Measurements from ENCODE around the gene HAPLN2. TPM values are rescaled to one million over a fixed set of nuclear protein-coding genes. Genes with fewer than 3 reads are reported as not detected.

HAPLN2 gene
- 0.13 to 0.14 TPM in 2 of 5 replicates, not detected in the others for total RNA-seq (2022; extraction: Qiagen RNA extraction; ENCODE audit: low read depth)

GRCh38 chr1:156618853-156619581 lies at the start of gene HAPLN2:
HAPLN2 (plus strand) TSS chr1:156619415; CDS start chr1:156623491, 4,076 bp downstream.

GRCh38 chr1:156571919-156572662 lies 47.1 kb upstream of the HAPLN2 start, which contains the start of gene IQGAP3:
IQGAP3 (minus strand) TSS chr1:156572565; CDS start chr1:156572529, 36 bp downstream.

DNA sequence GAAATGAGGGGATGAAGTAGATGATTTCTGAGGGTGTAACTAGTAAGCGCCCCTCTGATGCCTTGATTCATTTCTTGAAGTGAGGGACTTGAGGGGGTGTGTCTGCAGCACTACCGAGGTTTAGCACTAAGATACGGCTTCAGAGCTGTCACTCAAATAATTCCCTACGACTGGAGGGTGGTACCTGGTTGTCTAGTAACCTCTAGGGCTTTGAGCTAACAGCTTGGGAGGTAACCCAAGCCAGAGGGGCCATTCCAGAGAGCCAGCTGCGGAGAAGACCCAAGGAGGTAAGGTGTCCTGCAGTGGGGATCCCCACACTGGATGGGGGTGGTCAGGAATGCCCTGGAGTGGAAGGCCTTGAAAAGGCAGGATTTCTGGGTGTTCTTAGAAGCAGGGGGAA lies 39.7 kb upstream of the HAPLN2 start, which contains the start of gene TTC24:
Gene TTC24 (plus strand): TSS at position 252 of the 400 bp plus-strand sequence. CDS start 1,642 bp downstream, outside the sequence.

GRCh38 chr1:156591432-156592157 lies 27.6 kb upstream of the HAPLN2 start, which contains the start of gene NAXE:
NAXE (plus strand) TSS chr1:156591776; CDS start chr1:156591805, 29 bp downstream.

GRCh38 chr1:156601122-156601830 lies 17.9 kb upstream of the HAPLN2 start, which contains the start of gene GPATCH4:
GPATCH4 (minus strand) TSS chr1:156601479.

GRCh38 chr1:156641761-156642264 lies 22.6 kb downstream of the HAPLN2 start, which contains the start of gene BCAN:
BCAN (plus strand) TSS chr1:156642117; CDS start chr1:156646055, 3,938 bp downstream.

Other genes starting within 250 kb of the HAPLN2 start
- 22.6 to 36.0 TPM (median 31.5 TPM) in 5 replicates for gene MEF2D, start 118.6 kb upstream of the HAPLN2 start, total RNA-seq (2022; extraction: Qiagen RNA extraction; ENCODE audit: low read depth)
- gene IQGAP3, start 46.9 kb upstream of the HAPLN2 start, total RNA-seq (2022; extraction: Qiagen RNA extraction; ENCODE audit: low read depth): 11.6 to 18.6 TPM (median 15.8 TPM) in 5 replicates
- not detected in 5 replicates for gene TTC24, start 39.7 kb upstream of the HAPLN2 start, total RNA-seq (2022; extraction: Qiagen RNA extraction; ENCODE audit: low read depth)
- gene NAXE, start 27.6 kb upstream of the HAPLN2 start, total RNA-seq (2022; extraction: Qiagen RNA extraction; ENCODE audit: low read depth): 136 to 185 TPM (median 163 TPM) in 5 replicates
- 65.4 to 96.3 TPM (median 74.7 TPM) in 5 replicates for gene GPATCH4, start 17.9 kb upstream of the HAPLN2 start, total RNA-seq (2022; extraction: Qiagen RNA extraction; ENCODE audit: low read depth)
- gene BCAN, start 22.7 kb downstream of the HAPLN2 start, total RNA-seq (2022; extraction: Qiagen RNA extraction; ENCODE audit: low read depth): 0.06 TPM in 1 of 5 replicates, not detected in the others
- gene NES, start 58.0 kb downstream of the HAPLN2 start, total RNA-seq (2022; extraction: Qiagen RNA extraction; ENCODE audit: low read depth): 1.2 to 1.7 TPM (median 1.3 TPM) in 5 replicates
- 11.5 to 19.1 TPM (median 11.6 TPM) in 5 replicates for gene CRABP2, start 86.2 kb downstream of the HAPLN2 start, total RNA-seq (2022; extraction: Qiagen RNA extraction; ENCODE audit: low read depth)
- gene METTL25B, start 109.1 kb downstream of the HAPLN2 start, total RNA-seq (2022; extraction: Qiagen RNA extraction; ENCODE audit: low read depth): 19.5 to 25.1 TPM (median 23.8 TPM) in 5 replicates
- gene ISG20L2, start 109.4 kb downstream of the HAPLN2 start, total RNA-seq (2022; extraction: Qiagen RNA extraction; ENCODE audit: low read depth): 46.4 to 55.1 TPM (median 48.6 TPM) in 5 replicates
- 175 to 219 TPM (median 189 TPM) in 5 replicates for gene MRPL24, start 121.7 kb downstream of the HAPLN2 start, total RNA-seq (2022; extraction: Qiagen RNA extraction; ENCODE audit: low read depth)
- gene HDGF, start 132.3 kb downstream of the HAPLN2 start, total RNA-seq (2022; extraction: Qiagen RNA extraction; ENCODE audit: low read depth): 455 to 489 TPM (median 463 TPM) in 5 replicates
- 67.6 to 90.1 TPM (median 73.5 TPM) in 5 replicates for gene PRCC, start 148.1 kb downstream of the HAPLN2 start, total RNA-seq (2022; extraction: Qiagen RNA extraction; ENCODE audit: low read depth)
- 2.1 to 5.6 TPM (median 3.6 TPM) in 5 replicates for gene SH2D2A, start 197.4 kb downstream of the HAPLN2 start, total RNA-seq (2022; extraction: Qiagen RNA extraction; ENCODE audit: low read depth)
- gene INSRR, start 239.7 kb downstream of the HAPLN2 start, total RNA-seq (2022; extraction: Qiagen RNA extraction; ENCODE audit: low read depth): not detected in 5 replicates
- 0.06 to 0.24 TPM (median 0.16 TPM) in 4 of 5 replicates, not detected in the other for gene NTRK1, start 241.4 kb downstream of the HAPLN2 start, total RNA-seq (2022; extraction: Qiagen RNA extraction; ENCODE audit: low read depth)